ENCODE data around the gene SMAD2. TPM values are rescaled to one million over a fixed set of nuclear protein-coding genes. Genes with fewer than 3 reads are reported as not detected.
A peak's percentile ranks its signal among the peaks of the same experiment; 100 is the strongest.

Gene SMAD2
- total RNA-seq, 1 donor from 2014 or later = 144 TPM

GRCh38 chr18:47928466-47928865 lies 2.0 kb downstream of the SMAD2 start:
- Histone ChIP-seq H3K9me3 (ENCODE audit: insufficient read depth, low read depth, low read length) (no peaks in the 10 kb centered on the region), H3K4me1 (ENCODE audit: insufficient read depth, low read length) (peaks cover 14% of the 10 kb centered on the region), H3K79me2 (ENCODE audit: insufficient read depth, low read length) (peaks cover 67% of the 10 kb centered on the region), H2AFZ (ENCODE audit: low read depth, low read length) (no peak overlapping the region), H3K27me3 (ENCODE audit: insufficient read depth, low read length) (peaks cover under 1% of the 10 kb centered on the region), H3K27ac (ENCODE audit: low read depth, low read length) (no peak overlapping the region), H3K4me3 (ENCODE audit: insufficient read depth, low read depth, low read length) (peak overlapping the region; percentile 82), H3K36me3 (ENCODE audit: insufficient read depth, low read length) (no peaks in the 10 kb centered on the region), H4K20me1 (ENCODE audit: insufficient read depth, low read length) (peaks cover 58% of the 10 kb centered on the region), H3K9ac (ENCODE audit: low read length) (no peak overlapping the region), H3K4me2 (ENCODE audit: low read length) (peak overlapping the region; percentile 86)
- peak; percentile 39 for DNase-seq (ENCODE audit: low read depth)
- H3K27ac Mint-ChIP-seq (ENCODE audit: unreplicated experiment) = peak overlapping the region; percentile 60
- H3K4me1 Mint-ChIP-seq (ENCODE audit: low read depth, unreplicated experiment) = peaks cover 27% of the 10 kb centered on the region
- H3K36me3 Mint-ChIP-seq (ENCODE audit: low read depth, unreplicated experiment) = no peaks in the 10 kb centered on the region
- no peak for TF ChIP-seq EZH2 (IDR thresholded peaks at IDR 0.05; ENCODE audit: insufficient read depth, low read length)
- TF ChIP-seq CTCF (IDR thresholded peaks at IDR 0.05; ENCODE audit: insufficient read depth, low read depth, low read length) = no peak
- H3K27me3 Mint-ChIP-seq (ENCODE audit: low read depth, unreplicated experiment) = no peaks in the 10 kb centered on the region
- peak overlapping the region; percentile 98 for H3K4me3 Mint-ChIP-seq (ENCODE audit: unreplicated experiment)
- FAIRE-seq = no peak
- no peaks in the 10 kb centered on the region for H3K9me3 Mint-ChIP-seq (ENCODE audit: unreplicated experiment)

- Histone ChIP-seq H3K27ac (ENCODE audit: low read depth, low read length) (no peak overlapping the region), H3K27me3 (ENCODE audit: insufficient read depth, low read length) (no peaks in the 10 kb centered on the region), H3K36me3 (ENCODE audit: insufficient read depth, low read length) (no peaks in the 10 kb centered on the region), H3K4me3 (ENCODE audit: insufficient read depth, low read depth, low read length) (no peak overlapping the region), H3K4me1 (ENCODE audit: insufficient read depth, low read length) (peaks cover 8% of the 10 kb centered on the region), H3K9me3 (ENCODE audit: insufficient read depth, low read depth, low read length) (no peaks in the 10 kb centered on the region), H2AFZ (ENCODE audit: low read depth, low read length) (no peak overlapping the region), H3K4me2 (ENCODE audit: low read length) (no peak overlapping the region), H3K9ac (ENCODE audit: low read length) (no peak overlapping the region), H3K79me2 (ENCODE audit: insufficient read depth, low read length) (peaks cover 89% of the 10 kb centered on the region), H4K20me1 (ENCODE audit: insufficient read depth, low read length) (peaks cover 79% of the 10 kb centered on the region)
- H3K4me3 Mint-ChIP-seq (ENCODE audit: unreplicated experiment) = no peak overlapping the region
- H3K27me3 Mint-ChIP-seq (ENCODE audit: low read depth, unreplicated experiment) = no peaks in the 10 kb centered on the region
- no peaks in the 10 kb centered on the region for H3K36me3 Mint-ChIP-seq (ENCODE audit: low read depth, unreplicated experiment)
- peaks cover 30% of the 10 kb centered on the region for H3K4me1 Mint-ChIP-seq (ENCODE audit: low read depth, unreplicated experiment)
- TF ChIP-seq CTCF (IDR thresholded peaks at IDR 0.05; ENCODE audit: insufficient read depth, low read depth, low read length) (no peak), EZH2 (IDR thresholded peaks at IDR 0.05; ENCODE audit: insufficient read depth, low read length) (no peak)
- no peak overlapping the region for H3K27ac Mint-ChIP-seq (ENCODE audit: unreplicated experiment)
- DNase-seq (ENCODE audit: low read depth) = no peak
- no peak for FAIRE-seq
- H3K9me3 Mint-ChIP-seq (ENCODE audit: unreplicated experiment) = no peaks in the 10 kb centered on the region
Measured at GRCh38 chr18:47926101-47926850, 4.2 kb downstream of the SMAD2 start.

- Histone ChIP-seq H3K36me3 (ENCODE audit: insufficient read depth, low read length) (no peaks in the 10 kb centered on the region), H3K27ac (ENCODE audit: low read depth, low read length) (no peak overlapping the region), H3K79me2 (ENCODE audit: insufficient read depth, low read length) (peaks cover 100% of the 10 kb centered on the region), H3K4me3 (ENCODE audit: insufficient read depth, low read depth, low read length) (no peak overlapping the region), H3K9me3 (ENCODE audit: insufficient read depth, low read depth, low read length) (no peaks in the 10 kb centered on the region), H3K4me1 (ENCODE audit: insufficient read depth, low read length) (peaks cover 5% of the 10 kb centered on the region), H3K9ac (ENCODE audit: low read length) (no peak overlapping the region), H3K4me2 (ENCODE audit: low read length) (no peak overlapping the region), H4K20me1 (ENCODE audit: insufficient read depth, low read length) (peaks cover 96% of the 10 kb centered on the region), H3K27me3 (ENCODE audit: insufficient read depth, low read length) (no peaks in the 10 kb centered on the region), H2AFZ (ENCODE audit: low read depth, low read length) (no peak overlapping the region)
- H3K27me3 Mint-ChIP-seq (ENCODE audit: low read depth, unreplicated experiment) = no peaks in the 10 kb centered on the region
- no peak overlapping the region for H3K4me3 Mint-ChIP-seq (ENCODE audit: unreplicated experiment)
- no peak for TF ChIP-seq EZH2 (IDR thresholded peaks at IDR 0.05; ENCODE audit: insufficient read depth, low read length)
- TF ChIP-seq CTCF (IDR thresholded peaks at IDR 0.05; ENCODE audit: insufficient read depth, low read depth, low read length) = no peak
- FAIRE-seq (no peak), DNase-seq (ENCODE audit: low read depth) (no peak)
- no peak overlapping the region for H3K27ac Mint-ChIP-seq (ENCODE audit: unreplicated experiment)
- no peaks in the 10 kb centered on the region for H3K9me3 Mint-ChIP-seq (ENCODE audit: unreplicated experiment)
- H3K4me1 Mint-ChIP-seq (ENCODE audit: low read depth, unreplicated experiment) = peaks cover 48% of the 10 kb centered on the region
- no peaks in the 10 kb centered on the region for H3K36me3 Mint-ChIP-seq (ENCODE audit: low read depth, unreplicated experiment)
Measured at GRCh38 chr18:47919916-47920315, 10.5 kb downstream of the SMAD2 start.

All from astrocyte (in vitro differentiated cells and primary cell).